HG02571 (cell line): ENCODE data around the gene PPARD.
"Not testable (repeated sequence)": the region's sequence is repeated elsewhere in the genome, so short reads cannot be mapped to it uniquely, and the experiment has no call there.

Source experiments
- ATAC-seq: cut with Tn5 transposase; IDR thresholded peaks from one replicate; pipeline ENCODE4 v1.9.1; 2021; ENCODE audit warnings: mild to moderate bottlenecking, moderate library complexity; ENCODE audit not compliant: unreplicated experiment

The PPARD gene

DNA sequence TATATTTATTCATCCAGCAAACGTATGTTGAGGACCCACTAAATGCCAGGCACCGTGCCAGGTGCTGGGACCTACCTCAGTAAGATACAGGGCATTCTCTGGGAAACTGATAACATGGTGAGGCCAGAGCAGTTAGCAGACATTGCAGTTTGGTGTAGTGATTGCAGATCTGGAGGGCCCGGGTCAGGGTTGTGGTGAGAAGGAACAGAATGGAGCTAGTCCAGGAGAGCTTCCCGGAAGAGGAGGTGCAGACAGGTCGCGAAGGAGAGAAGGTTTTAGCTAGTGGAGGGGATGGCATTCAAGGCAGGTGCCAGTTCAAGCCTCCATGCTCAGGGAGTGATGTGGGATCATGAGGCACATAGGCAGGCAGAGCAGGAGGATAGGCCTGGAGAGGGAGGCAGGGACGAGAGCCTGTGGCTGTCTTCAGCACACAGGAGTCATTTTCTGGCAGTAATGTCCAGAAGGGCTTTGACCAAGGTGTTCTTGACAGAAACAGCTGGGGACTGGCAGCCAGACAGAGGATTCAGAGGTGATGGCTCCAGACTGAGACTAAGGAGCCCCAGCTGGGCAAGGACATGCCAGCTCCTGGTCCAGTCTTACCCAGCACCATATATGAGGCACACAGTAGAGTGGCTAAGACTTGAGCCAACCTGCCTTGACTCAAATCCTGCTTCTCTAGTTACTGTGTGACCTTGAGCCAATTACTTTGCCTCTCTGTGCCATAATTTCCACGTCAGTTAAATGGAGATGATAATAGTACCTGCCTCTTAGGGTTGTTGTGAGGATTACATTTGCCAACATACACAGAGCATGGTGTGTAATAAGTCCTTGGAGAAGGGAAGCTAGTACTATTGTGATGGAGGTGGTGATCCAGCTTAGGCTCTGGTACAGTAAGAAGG is 61.4 kb downstream of the PPARD start:
- no peak for ATAC-seq

DNA sequence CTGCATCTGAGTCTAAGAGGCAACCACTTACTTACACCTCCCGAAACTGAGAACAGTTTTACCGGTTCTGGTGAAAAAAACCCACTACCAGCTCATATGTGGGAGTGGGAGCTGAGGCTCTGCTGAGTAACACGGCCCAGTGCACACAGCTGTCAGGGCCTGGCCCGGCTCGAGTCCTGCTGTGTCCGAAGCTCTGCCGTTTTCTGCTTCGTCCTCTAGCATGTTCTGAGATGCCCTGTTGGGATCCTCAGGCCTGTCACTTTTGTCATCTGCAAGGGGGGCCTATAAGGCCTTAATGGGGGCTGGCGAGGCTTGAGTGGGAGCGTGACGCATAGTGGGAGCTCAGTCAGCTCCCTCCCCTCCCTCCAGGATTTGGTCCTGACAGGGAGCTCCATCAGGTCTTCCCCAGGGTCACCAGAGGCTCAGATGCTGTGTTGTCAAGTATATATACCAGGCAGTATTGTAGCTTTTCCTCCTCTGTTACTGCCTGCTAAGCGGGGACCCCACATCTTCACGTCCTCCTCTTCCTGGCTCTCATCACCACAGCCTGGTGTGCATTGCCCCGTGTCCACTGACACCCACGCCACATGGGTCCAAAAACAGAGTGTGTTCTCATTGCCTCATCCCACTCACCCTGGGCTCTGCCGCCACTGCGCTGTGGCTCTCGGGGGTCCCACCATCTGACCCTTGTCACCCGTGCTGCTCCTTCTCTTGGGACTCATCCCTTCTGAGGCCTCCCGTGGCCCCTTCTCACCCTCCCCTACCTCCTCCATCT is 64.5 kb downstream of the PPARD start:
- ATAC-seq, result no peak

DNA sequence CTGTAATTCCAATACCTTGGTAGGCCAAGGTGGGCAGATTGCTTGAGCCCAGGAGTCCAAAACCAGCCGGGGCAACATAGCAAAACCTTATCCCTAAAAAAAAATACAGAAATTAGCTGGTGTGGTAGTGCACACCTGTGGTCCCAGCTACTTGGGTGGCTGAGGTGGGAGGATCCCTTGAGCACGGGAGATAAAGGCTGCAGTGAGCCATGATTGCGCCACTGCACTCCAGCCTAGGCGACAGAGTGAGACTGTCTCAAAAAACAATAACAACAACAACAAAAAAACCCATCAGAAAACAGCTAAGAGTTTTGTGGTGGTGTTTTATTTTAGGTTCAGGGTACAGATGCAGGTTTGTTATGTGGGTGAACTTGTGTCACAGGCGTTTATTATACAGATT is 66.9 kb downstream of the PPARD start:
- no peak for ATAC-seq

DNA sequence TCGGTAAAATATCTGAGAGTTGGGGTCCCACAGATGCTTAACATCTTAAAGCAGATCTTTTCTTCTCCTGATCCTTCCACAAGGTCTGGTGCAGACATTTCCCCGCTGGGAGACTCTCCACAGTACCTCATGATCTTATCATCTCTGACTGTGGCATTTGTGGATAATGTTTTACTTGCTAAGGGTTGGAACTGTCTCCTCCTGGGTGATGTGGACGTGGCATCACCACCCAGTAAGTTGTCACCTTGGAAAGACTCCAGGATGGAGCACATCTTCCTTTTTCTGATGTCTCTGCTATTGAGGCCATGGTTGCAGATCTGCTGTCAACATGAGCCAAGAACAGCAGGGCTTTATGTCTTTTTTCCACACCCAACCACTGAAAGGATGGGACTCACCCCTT is 67.8 kb downstream of the PPARD start:
- no peak for ATAC-seq

DNA sequence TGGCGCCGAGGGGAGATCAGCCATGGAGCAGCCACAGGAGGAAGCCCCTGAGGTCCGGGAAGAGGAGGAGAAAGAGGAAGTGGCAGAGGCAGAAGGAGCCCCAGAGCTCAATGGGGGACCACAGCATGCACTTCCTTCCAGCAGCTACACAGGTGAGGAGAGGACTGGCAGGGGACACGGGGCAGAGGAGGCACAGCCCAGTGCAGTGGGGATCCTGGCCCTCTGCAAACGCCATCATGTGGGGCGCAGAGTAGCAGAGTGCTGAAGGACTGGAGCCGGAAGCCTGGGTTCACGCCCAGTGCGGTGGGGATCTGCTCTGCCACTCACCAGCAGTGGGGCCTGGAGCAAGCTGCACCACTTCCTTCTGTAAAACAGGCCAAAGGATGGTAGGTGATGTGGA is 68.7 kb downstream of the PPARD start:
- no peak for ATAC-seq

DNA sequence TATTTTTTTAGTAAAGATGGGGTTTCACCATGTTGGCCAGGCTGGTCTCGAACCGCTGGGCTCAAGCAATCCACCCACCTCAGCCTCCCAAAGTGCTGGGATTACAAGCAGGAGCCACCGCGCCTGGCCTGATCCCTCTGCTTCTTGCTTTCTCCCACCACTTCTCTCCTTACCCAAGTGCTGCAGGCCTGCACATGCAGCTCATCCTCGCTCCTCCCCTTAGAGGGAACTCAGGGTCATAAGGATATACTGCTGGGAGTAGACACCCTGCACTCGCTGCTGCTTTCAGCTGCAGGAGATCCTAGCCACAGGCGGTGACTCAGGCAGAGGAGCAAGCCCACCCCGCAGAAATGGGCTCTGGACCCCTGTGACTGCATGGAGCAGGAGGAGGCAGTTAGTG is 69.7 kb downstream of the PPARD start:
- ATAC-seq, result no peak

DNA sequence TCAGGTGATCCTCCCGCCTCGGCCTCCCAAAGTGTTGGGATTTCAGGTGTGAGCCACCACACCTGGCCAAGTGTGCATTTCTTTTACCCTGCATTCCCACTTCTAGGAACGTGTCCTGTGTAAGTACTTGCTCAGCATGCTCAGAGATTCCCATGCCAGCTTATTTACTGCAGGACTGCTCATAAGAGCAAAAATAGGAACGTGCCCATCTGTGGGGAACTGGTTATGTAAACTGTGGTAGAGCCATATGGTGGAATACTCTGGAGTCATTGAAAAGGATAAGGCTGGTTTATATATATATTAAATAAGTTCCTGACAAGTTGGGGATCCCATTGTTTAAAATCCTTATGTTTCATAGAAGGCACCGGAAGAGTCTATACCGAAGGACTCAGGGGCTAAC is 71.6 kb downstream of the PPARD start:
- ATAC-seq, result no peak

DNA sequence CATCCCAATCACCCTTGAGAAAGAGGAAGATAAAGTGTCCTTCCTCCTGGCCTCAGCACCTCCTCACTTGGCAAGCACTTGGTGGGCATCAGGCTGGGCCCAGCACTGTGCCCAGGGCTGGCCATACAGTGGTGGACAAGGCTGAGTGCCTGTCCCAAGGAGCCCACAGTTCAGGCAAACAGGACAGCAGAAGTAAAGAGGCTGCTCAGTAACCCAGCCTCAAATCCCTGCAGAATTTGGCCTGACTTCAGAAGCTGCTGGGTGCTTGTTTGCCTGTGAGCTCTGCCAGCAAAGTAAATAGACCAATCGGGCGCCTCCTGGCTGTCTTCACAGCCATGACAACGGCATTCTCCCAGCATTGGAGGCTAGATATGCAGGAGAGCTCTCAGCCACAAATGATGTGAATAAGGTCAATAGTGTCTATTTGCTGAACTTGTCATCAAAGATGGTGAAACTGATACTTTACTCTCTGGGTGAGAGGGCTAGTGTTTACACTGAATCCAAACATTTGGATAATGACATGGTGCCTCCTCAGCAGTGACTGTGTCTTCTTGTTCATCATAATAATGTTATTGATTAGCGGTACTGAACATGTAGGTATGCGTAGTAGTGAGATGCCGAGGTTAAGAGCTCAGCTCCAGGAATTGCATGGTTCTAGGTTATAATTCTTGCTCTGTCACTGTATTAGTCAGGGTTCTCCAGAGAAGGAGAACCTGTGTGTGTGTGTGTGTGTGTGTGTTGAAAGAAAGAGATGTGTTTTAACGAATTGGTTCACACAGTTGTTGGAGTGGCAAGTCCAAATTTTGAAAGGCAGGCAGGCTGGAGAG is 72.9 kb downstream of the PPARD start:
- ATAC-seq, result no peak

DNA sequence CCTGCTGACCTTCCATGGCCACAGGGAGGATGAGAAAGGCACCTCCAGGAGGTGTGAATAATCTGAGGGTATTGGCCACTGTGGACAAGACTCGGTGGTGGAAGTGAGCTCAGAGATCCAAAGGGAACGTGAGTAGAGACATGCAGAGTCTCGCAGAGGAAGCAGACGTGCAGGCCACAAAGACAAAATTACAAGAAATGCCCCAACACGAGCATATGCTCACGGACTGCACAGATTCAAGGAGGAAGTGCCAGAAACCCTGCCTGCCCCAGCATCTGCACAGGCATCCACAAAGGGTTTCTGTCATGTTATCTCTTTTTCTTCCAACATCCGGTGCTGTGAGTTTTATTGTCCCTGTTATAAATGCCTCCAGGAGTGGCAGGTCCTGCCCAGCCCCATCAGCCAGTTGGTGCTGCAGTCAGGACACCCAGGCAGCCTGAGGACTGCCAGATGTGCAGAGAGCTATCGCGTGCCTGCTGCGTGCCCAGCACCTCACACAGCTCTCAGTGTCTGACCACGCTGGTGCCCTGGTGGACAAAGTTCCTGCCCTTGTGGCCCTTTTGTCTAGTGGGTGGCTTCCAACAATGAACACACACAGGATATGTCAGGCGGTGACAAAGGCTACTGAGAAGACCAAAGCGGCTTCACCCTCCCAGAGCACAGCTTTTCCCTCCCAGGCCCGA is 75.8 kb downstream of the PPARD start:
- no peak for ATAC-seq

DNA sequence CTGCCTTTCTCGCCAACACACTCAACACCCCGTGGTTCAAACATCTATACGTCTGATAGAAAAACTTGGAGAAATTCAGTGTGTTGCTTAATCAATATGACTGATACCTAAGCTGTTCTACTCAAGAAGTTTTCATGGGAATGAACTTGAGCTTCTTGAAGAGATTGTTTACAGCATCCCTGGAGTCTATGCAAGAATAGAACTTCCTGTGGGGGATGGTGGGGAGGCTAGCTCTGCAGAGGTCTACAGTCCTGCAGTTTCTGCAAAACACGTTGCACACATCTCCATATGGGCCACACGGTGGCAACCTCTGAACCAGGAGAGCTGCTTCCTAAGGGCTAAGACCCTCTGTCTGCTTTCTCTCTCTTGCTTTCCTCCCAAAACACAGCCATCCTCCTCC is 77.1 kb downstream of the PPARD start:
- no peak for ATAC-seq

DNA sequence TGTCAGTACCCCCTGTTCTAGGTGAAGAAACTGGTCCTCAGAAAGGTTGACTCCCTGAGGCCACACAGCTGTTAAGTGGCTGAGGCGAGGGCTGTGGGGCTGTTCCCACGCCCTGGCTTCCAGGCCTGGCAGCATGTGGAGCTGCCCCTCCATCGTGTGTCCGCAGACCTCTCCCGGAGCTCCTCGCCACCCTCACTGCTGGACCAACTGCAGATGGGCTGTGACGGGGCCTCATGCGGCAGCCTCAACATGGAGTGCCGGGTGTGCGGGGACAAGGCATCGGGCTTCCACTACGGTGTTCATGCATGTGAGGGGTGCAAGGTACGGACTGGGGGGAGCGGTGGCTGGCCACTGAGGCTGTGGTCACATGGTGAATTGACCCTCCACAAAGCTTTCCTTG is 77.6 kb downstream of the PPARD start:
- no peak for ATAC-seq

DNA sequence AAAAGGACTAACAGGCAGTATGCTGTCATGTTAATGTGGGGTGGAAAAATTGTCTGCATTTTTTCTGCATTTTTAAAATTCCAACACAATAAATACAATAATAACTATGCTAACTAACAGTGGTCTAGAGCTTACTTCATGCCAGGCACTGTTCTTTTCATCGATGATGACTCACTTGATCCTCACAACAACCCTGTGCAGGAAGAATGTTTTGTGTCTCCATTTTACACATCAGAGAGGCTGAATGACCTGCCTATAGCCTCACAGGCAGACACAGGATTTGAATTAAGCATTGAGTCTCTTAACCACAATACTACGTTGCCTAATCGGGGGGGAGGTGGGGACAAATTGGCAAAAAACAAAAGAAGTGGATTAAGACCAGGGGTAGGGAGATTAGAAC is 82.9 kb downstream of the PPARD start:
- no peak for ATAC-seq

DNA sequence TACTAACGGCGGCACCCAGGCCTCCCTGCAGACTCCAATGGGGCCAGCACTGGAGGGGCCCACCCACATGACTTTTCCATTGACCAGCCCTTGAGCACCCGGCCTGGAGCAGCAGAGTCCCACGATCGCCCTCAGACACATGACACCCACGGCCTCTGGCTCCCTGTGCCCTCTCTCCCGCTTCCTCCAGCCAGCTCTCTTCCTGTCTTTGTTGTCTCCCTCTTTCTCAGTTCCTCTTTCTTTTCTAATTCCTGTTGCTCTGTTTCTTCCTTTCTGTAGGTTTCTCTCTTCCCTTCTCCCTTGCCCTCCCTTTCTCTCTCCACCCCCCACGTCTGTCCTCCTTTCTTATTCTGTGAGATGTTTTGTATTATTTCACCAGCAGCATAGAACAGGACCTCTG is 83.7 kb downstream of the PPARD start:
- ATAC-seq, result no peak

DNA sequence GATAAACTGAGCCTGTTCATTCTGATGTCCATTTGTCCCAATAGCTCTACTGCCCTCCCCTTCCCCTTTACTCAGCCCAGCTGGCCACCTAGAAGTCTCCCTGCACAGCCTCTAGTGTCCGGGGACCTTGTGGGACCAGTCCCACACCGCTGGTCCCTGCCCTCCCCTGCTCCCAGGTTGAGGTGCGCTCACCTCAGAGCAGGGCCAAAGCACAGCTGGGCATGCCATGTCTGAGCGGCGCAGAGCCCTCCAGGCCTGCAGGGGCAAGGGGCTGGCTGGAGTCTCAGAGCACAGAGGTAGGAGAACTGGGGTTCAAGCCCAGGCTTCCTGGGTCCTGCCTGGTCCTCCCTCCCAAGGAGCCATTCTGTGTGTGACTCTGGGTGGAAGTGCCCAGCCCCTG is 85.1 kb downstream of the PPARD start:
- ATAC-seq, result no peak

DNA sequence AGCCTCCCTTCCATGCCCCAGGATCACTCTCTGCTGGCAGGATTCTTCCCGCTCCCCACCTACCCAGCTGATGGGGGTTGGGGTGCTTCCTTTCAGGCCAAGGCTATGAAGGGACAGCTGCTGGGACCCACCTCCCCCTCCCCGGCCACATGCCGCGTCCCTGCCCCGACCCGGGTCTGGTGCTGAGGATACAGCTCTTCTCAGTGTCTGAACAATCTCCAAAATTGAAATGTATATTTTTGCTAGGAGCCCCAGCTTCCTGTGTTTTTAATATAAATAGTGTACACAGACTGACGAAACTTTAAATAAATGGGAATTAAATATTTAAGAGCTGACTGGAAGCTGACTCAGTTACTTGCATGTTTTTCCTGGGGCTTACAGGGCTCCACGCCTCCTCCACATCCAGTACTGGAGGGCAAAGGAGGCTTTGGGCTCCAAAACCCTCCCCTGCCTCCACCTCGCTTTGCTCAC is 85.5 kb downstream of the PPARD start:
- ATAC-seq, result no peak

DNA sequence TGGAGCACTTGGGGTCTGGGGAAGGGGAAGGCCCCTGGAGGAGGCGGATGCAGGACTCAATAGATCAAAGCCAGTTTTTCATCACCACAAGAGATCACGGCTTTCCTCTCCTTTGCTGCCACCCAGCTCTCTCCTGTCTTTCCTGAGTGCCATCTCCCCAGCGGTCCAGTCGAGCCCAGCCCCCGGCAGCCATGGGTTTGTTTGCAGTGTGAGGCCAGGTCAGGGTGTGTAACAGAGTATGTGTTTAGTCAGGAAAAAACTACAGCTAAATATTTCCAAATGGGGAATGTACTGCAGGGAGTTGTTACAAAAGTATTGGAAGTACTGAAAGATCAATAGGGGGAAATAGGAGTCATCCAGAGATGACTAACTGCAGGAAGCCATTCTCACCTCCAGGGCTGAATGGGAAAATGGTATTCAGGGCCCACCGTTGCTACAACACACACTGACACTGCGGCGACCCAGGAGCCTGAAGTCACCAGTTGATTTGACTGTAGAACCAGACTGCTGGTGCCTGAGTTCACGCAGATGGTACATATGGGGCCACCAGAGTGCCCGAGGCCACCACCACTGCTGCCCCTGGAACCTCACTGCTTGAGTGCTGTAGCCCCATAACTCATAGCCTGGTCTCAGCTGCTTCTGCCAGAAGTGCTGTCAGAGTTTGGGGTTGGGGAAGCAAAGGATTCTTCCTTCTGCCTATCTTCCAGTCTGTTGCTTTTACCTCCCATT is 86.2 kb downstream of the PPARD start:
- no peak for ATAC-seq

DNA sequence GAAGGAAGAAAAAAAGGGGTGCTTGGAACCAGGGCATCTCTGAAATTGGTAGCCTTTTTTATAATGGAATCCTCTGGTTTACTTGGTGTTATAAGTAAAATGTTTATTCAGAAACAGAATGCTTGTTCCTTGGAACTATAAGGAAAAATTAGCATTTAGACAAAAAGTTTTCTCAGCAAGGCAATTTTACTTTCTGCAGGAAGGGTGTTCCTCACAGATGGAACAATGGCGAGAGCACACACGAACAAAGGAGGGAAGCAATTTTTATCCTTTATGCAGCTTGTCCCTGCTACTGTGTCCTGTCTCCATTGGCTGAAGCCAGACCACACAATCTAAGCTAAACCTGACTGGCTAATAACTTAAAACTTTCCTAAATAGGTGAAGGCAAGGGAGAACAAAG is 87.1 kb downstream of the PPARD start:
- no peak for ATAC-seq

DNA sequence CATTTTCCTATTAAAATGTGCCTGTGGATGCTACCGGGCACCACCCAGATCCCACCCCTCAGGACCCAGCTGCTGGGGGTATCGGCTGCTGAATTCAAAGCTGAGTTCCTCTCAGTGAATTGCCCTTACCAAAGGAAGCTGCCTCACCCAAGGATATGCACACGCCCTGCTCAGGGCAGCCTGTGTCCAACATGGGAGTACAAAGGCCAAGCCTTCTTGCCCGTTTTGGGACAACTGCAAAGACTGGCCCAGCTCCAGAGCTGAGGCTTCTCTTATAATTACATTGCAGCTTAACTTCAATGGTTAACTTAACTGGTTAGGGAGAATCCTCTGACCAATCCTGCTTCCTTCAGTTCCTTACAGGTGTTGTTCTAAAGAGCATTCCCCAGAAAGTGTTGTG is 89.9 kb downstream of the PPARD start:
- ATAC-seq, result no peak

DNA sequence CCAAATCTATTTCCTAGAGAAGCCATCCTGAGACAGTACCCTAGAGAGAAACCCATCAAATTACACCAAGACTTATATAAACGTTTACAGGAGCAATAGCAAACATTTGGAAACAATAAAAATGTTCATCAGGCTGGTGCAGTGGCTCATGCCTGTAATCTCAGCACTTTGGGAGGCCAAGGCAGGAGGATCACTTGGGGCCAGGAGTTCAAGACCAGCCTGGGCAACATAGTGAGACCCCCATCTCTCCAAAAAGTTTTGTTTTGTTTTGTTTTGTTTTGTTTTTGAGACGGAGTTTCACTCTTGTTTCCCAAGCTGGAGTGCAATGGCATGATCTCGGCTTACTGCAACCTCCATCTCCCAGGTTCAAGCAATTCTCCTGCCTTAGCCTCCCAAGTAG is 90.3 kb downstream of the PPARD start:
- ATAC-seq, result not testable (repeated sequence)
